Stimulated activated CD8-positive, alpha-beta memory T cell treated with anti-CD3 and anti-CD28 coated beads, Interleukin-15, amount 100 ng/mL, for 24 hours (primary cell): Measurements from ENCODE around the gene ZNF724.
"Not testable (repeated sequence)": the region's sequence is repeated elsewhere in the genome, so short reads cannot be mapped to it uniquely, and the experiment has no call there.

Experiments
- DNase-seq: peaks from one replicate; pipeline ENCODE4 v3.0.0-alpha.2; 2020; ENCODE audit warnings: low read depth

The ZNF724 gene

DNA sequence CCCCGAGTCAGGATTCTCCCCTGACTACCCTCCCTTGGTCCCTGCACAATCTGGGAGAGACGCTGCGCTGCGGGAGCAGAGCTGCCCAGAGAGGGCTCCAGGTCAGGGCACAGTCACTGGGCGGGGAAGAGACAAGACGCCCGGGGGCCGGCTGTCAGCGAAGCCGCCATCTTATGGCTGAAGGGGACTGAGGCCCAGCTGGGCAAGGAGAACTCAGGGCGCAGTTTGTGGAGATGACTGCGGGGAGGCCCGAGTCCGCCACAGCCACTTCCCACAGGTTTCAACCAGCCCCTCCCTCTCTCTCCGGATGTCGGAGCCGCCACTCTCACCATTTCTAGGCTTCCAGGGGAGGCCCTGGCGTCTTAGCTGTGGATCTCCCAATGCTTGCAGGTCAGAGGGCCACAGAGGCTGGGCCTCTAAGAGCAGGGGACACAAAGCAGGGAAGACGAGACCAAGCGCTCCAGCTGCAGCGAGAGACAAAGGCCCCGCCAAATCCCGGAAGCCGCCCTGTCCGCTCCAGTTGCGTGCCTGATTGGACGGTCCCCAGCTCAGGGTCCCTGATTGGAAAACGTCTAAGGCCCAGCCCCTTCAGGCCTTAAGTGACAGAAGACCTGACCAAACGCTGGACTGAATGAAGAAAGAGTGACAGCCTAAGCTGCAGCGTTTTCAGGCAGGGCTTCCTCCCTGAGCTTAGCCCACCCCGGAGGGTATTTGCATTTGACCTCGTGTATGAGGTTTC lies at the start of gene ZNF724:
Gene ZNF724 (minus strand): TSS at position 484 of the 739 bp plus-strand sequence. CDS start 152 bp downstream, at position 332.
- peak; percentile 60 for DNase-seq

DNA sequence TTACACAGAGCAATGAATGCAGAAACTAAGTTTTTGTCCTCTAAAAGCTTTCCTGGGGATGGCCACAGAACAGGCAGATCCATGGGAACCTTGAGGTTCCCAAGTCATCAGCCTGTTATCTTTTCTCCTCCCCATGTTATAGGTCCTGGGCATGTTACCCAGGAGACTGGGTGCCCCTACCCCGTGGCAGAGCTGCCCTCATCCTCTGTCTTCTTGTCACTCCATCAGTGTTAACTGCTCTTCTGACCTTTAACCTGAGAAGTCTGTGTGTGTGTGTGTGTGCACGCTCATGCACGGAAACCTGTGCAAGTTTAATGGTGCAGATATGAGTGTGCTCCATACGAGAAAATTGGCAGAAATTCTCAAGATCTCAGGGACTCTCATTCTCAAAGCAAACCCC lies 43.9 kb upstream of the ZNF724 start:
- DNase-seq, result no peak

DNA sequence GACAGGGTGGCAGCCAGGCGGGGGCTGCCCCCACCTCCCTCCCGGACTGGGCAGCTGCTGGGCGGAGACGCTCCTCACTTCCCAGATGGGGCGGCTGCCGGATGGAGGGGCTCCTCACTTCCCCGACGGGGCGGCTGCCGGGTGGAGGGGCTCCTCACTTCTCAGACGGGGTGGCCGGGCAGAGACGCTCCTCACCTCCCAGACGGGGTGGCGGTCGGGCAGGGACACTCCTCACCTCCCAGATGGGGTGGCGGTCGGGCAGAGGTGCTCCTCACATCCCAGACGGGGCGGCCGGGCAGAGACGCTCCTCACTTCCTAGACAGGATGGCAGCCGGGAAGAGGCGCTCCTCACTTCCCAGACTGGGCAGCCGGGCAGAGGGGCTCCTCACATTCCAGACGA lies 39.8 kb upstream of the ZNF724 start:
- not testable (repeated sequence) for DNase-seq

DNA sequence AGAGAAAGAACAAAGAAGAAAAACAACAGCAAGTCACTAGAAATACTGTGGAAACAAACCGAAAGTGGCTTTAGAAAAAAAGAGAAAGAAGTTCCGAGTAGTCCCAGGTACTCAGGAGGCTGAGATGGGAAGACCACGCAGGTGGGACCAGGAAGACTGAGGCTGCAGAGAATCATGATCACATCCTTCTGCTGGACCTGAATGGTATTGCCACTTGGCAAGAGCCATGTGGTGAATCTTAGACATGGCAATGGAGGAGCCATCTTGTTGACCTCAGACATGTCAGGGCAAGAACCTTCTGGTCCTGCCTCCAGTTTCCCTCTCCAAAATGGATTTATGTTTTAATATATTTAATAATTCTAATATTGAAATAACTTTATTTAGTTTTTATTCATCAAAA lies 37.4 kb upstream of the ZNF724 start:
- DNase-seq, result no peak

DNA sequence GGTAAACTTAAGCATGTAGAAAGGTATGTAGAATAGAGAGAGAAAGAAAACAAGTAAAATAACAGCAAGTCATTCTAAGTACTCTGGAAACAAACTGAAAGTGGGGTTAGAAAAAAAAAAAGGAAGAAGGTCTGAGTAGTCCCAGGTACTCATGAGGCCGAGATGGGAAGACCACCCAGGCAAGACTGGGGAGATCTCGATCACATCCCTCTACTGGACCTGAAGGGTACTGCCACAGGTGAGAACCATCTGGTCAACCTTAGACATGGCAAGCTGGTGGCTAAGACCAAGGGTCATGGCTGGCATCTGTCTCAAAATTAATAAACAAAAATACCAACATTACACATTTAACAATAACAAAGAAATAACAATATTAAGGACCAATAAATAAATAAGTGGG lies 36.3 kb upstream of the ZNF724 start:
- no peak for DNase-seq

DNA sequence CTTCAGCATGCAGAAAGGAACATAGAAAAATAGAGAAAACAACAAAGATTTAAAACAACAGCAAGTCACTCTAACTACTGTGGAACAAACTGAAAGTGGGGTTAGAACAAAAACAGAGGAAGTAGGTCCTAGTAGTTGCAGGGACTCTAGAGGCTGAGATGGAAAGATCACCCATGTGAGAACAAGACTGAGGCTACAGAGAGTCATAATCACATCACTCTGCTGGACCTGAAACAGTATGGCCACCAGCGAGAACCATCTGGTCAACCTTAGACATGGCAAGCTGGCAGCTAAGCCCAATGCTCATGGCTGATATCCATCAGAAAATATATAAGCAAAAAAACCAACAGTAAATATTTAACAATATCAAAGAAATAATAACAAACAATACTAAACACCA lies 35.8 kb upstream of the ZNF724 start:
- DNase-seq, result no peak

DNA sequence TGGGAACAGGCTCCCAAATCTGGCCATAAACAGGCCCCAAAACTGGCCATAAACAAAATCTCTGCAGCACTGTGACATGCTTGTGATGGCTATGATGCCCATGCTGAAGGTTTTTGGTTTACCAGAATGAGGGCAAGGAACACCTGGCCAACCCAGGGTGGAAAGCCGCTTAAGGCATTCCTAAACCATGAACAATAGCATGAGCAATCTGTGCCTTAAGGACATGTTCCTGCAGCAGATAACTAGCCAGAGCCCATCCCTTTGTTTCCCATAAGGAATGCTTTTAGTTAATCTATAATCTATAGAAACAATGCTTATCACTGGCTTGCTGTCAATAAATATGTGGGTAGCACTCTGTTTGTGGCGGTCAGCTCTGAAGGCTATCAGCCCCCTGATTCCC lies 35.1 kb upstream of the ZNF724 start:
- DNase-seq, result not testable (repeated sequence)

DNA sequence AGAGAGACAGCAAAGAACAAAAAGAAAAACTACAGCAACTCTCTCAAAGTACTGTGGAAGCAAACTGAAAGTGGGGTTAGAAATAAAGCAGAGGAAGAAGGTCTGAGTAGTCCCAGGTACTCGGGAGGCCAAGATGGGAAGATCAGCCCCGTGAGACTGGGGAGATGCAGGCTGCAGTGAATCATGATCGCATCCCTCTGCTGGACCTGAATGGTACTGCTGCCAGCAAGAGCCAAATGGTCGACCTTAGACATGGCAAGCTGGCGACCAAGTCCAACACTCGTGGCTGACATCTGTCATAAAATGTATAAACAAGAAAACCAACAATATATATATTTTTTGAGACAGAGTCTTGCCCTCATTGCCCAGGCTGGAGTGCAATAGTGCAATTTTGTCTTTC lies 33.7 kb upstream of the ZNF724 start:
- DNase-seq, result peak; percentile 10

DNA sequence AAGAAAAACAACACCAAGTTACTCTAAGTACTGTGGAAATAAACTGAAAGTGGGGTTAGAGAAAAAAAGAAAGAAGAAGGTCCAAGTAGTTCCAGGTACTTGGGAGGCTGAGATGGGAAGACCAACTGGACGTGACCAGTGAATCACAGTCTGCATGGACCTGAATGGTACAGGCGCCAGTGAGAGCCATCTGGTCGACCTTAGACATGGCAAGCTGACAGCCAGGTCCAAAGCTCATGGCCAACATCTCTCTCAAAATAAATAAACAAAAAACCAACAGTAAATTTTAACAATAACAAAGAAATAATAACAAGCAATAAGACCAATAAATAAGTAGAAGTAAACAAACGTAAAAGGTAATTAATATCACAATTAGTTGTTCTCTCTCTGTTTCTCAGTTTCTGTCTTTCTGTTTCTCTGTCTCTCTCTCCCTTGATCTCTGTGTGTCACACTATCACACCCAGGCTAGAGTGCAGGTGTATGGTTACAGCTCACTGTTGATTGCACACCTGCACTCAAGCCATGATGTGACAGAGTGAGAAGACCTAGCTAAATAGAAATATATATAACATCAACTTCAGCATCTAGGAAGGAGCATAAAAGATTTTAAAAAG lies 31.6 kb upstream of the ZNF724 start:
- no peak for DNase-seq

DNA sequence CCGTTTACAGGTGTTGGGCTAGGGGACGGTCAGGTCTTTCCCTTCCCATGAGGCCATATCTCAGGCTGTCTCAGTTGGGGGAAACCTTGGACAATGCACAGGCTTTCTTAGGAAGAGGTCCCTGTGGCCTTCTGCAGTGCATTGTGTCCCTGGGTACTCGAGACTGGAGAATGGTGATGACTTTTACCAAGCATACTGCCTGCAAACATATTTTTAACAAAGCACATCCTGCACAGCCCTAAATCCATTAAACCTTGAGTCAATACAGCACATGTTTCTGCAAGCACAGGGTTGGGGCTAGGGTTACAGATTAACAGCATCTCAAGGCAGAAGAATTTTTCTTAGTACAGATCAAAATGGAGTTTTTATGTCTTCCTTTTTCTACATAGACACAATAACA lies 27.9 kb upstream of the ZNF724 start:
- DNase-seq, result not testable (repeated sequence)

DNA sequence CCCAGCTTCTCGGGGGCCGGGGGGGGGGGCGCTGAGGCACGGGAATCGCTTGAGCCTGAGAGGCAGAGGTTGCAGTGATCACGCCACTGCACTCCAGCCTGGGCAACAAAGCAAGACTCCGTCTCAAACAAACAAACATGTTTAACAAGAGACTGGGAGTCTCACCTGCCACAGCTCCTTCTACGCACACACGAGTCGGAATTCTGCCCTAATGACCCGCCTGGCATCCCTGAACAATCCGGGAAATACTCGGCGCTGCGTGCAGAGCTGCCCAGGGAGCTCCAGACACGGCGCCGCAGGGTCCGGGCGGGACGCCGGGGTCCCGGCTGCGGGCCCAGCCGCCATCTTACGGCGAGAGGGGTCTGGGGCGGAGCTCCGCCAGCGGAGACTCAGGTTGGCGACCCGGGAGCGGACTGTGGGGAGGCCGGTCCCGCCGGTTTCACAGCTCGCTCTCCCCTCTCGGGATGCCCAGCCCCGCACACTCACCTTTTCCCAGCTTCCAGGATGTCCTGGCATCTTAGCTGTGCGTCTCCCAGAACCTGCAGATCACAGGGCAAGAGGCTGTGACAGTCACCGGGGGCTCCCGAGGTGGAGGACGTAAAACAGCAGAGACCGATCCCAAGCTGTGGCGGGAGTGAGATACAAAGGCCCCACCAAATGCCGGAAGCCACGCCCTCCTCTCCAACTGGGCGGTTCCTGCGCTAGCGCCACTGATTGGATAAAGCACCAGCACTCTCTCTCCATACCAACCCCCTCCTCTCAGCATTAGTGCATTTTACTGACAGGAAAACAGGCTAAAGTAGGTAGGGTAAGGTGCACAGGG lies 23.6 kb upstream of the ZNF724 start:
- DNase-seq, result peak; percentile 75

DNA sequence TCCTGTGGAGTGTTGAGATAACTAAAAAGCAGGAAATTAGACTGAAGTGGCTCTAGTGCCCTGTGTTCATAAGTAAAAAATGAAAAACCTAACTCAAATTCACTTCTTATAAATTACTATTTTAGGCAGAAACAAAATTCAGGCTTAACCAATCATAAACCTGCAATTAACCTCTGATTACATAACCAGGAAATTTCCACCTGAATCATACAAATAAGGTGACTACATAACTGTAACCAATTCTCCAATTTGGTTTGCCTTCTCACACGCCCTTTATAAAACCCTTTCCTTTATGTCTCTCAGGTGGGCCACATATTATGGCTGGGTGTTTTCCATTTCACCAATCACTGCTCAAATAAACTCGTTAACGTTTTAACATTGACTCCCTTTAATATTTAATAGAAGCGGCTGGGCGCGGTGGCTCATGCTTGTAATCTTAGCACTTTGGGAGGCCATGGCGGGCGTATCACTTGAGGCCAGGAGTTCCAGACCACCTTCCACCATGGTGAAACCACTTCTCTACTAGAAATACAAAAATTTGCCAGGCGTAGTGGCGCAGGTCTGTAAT lies 22.9 kb upstream of the ZNF724 start:
- no peak for DNase-seq

DNA sequence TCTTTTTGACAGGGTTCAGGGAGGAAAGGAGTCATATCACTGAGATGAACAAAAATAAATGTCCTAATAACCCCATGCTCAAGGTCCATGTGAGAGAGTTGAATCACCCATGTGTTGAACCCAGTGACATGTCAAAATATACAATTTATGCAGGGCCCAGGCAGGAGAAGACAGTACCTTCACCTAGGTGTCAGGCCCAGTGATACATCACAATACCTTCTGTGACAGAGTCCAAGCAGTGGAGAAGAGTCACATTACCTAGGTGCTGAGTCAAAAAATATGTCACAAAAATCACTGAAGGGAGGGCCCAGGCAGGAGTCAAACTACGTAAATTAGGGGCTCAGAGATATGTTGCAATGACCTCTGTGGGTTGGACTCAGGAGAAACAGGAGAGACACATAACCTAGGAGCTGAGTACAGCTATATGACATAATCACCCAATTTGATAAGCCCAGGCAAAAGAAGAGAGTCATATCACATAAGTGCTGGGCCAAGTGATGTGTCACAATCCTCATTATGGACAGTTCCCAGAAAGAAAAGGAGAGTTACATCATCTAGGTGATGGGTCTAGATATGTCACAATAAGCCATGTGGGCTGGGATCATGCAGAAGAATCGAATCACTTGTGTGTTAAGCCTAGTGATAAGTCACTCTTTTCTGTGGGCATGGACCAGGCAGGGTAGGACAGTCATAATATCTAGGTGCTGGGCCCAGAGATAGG lies 13.8 kb upstream of the ZNF724 start:
- no peak for DNase-seq

DNA sequence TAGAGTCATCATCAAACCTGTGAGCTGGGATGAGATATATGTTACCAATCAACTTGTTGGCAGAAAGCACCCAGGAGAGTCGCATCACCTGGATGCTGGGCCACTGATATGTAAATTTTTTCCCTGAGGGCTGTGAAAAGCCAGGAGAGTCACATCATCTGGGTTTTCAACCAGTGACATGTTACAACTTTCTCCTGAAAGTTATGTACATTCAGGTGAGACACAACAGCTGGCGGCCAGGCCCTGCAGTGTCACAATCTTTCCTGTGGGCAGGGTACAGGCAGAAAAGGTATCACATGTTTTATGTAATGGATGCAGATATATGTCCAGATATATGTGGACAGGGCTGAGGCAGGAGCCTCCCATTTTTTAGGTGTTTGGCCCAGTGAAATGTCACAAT lies 13.2 kb upstream of the ZNF724 start:
- no peak for DNase-seq

DNA sequence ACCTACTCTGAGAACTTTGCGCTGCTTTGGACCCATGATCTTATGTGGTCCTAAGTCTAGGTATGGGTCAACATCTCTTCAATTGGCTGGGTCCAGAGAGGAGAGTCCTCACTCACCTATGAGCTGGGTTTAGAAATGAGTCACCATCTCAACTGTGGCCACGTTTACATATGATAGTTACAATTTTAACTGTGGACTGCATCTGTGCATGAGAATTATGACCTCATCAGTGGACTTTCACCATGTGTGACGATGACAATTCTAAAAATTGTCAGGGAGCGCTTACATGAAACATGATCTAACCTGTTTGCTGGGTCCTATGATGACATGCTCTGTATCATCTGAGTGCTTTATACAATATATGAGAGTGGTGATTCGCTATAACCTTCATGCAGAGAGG lies 12.7 kb upstream of the ZNF724 start:
- no peak for DNase-seq

DNA sequence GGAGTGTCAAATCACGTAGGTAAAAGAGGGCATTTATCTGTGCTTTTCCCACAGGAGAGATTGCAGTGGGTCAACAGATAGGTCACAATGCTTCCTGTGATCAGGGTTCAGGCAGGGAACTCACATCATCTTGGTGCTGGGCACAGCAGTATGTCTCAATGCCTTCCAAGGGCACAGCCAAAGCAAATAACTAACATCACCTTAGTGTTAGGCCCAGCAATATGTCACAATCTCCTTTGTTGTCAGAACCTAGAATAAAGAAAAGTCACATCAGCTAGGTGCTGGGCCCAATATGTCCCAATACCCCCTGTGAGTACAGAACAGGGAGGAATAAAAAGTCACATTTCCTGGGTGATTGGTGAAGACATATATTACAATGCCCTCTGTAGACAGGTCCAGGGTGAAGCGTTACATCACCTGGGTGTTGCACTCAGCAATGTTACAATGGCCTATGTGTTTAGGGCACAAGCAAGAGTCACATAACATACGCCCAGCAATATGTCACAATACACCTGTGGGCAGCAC lies 11.4 kb upstream of the ZNF724 start:
- DNase-seq, result no peak

DNA sequence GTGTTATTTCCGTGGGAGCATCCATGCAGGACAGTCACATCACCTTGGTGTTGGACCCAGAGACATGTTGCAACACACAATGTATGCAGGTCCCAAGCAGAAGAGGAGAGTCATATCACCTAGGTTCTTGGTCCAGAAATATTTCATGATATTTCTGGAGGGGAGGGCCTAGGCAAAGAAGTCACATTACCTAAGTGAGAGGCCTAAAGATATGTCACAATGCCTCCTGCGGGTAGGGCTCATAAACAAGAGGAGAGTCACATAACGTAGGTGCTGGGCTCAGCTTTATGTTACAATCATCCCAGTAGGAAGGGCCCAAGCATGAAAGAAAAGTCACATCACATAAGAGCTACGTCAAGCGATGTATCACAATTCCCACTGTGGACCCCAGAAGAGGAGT lies 10.8 kb upstream of the ZNF724 start:
- no peak for DNase-seq

DNA sequence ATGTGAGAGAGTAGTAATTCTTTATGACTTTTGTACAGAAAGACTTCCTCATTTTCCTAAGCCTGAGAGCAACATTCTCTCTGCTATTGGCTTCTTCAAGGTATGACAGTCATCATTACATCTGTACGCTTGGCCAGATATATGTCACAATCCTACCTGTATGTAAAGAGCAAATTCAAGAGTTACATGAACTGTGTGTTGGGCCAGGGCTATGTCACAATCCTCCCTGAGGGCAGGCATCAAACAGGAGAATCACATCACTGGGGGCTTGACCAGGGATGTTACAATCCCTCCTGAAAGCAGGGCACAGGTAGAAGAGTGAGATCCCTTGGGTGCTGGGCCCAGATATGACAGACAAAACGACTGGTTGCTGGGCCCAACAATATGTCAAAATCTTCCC lies 9.8 kb upstream of the ZNF724 start:
- DNase-seq, result no peak

DNA sequence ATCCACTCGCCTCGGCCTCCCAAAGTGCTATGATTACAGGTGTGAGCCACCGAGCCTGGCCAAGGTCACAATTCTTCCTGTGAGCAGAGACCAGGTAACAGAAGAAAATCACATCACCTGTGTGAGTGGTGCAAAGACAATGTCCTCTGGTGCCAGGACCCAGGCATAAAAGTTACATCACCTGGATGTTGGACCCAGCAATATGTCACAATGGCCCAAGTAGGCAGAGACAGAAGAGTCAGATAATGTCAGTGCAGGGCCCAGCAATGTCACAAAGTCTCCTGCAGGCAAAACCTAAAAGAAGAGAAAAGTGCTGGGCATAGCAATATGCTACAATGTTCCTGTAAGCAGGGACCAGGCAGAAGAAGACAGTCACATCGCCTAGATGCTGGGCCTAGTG lies 5.5 kb upstream of the ZNF724 start:
- DNase-seq, result no peak

DNA sequence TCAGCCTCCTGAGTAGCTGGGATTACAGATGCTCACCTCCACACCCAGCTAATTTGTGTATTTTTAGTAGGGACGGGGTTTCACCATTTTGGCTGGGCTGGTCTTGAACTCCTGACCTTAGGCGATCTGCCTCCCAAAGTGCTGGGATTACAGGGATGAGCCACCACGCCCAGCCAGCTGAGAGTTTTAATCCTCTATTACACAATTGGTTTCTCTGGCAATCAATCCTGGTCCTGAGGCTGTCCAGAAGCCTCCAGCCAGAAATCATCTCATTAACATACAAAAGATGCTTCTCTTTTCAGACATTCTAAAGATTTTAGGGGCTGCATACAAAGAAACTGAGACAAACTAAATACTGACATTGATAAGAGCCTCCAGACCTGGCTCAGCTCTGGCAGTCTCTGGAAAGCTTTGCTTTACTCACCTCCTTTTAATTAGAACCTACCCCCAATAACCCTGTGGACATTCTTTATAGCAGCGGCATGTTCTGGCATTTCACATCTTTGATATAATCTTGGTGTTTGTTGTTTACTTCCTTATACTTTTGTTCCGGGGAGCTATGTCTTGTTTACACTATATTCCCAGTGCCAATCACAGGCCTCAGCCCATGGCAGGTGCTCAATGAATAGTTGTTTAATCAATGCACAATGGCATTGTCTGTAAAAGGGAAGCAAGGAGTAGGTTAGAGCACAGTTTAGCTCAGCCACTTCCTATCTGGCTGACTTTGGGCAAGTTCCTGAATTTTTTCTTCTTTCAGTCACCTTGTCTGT lies 4.1 kb upstream of the ZNF724 start:
- no peak for DNase-seq

DNA sequence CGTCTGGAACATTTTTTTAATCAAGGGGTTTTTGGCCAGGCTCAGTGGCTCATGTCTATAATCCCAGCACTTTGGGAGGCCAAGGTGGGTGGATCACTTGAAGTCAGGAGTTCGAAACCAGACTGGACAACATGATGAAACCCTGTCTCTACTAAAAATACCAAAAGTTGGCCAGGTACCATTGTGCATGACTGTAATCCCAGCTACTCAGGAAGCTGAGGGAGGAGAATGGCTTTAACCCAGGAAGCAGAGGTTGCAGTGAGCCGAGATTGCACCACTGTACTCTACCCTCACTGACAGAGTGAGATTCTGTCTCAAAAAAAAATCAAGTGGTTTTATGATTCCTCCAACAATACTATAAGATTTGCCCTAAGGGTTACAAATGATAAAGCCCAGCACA lies 3.1 kb upstream of the ZNF724 start:
- not testable (repeated sequence) for DNase-seq
